GM21381 (cell line): ENCODE measurements around the gene HOMER3.

Experiments used
- ATAC-seq: cut with Tn5 transposase; IDR thresholded peaks from one replicate; pipeline ENCODE4 v1.9.1; 2021; ENCODE audit warnings: mild to moderate bottlenecking, moderate library complexity; ENCODE audit not compliant: unreplicated experiment

The HOMER3 gene

GRCh38 chr19:18883526-18884304, 57.3 kb downstream of the HOMER3 start:
- no peak for ATAC-seq

- ATAC-seq = no peak
These were observed 59.5 kb downstream of the HOMER3 start for GRCh38 chr19:18881491-18881890.

- no peak for ATAC-seq
These were observed 61.2 kb downstream of the HOMER3 start for GRCh38 chr19:18879579-18880373.
